Psoas muscle (tissue), 8 donors: ENCODE measurements around the gene TXNRD1. TPM values are rescaled to one million over a fixed set of nuclear protein-coding genes. Genes with fewer than 3 reads are reported as not detected.

Experiments used
- ATAC-seq, 4 donors: fragments of 200-7000 bp; cut with Tn5 transposase; one replicate each; pipeline ENCODE4 v1.9.1; 2020; ENCODE audit warnings: moderate library complexity in 3 of 4, mild to moderate bottlenecking in 2 of 4
- DNase-seq, 2 donors: peaks; one replicate each; pipeline ENCODE4 v3.0.0-alpha.2; 2020
- H3K27ac ChIP-seq: fragments of 200-600 bp; one replicate; pipeline ENCODE4 v1.8.0; 2022
- H3K27me3 ChIP-seq, 3 donors: fragments of 200-600 bp in 1 of 3; one replicate each; pipeline versions ENCODE4 v1.6.1 to v1.8.0; 2013 to 2022; ENCODE audit warnings: low read length in 2 of 3, mild to moderate bottlenecking in 2 of 3, moderate library complexity in 1 of 3; ENCODE audit not compliant: insufficient read depth in 3 of 3
- H3K36me3 ChIP-seq, 2 donors: fragments of 200-600 bp in 1 of 2; one replicate each; pipeline versions ENCODE4 v1.6.1 to v1.8.0; 2013 to 2022; ENCODE audit warnings: low read depth in 1 of 2, mild to moderate bottlenecking in 1 of 2, moderate library complexity in 1 of 2; ENCODE audit not compliant: insufficient read depth in 1 of 2
- H3K4me1 ChIP-seq: fragments of 200-600 bp; one replicate; pipeline ENCODE4 v1.8.0; 2022
- H3K4me3 ChIP-seq: fragments of 200-600 bp; one replicate; pipeline ENCODE4 v1.8.0; 2022; ENCODE audit warnings: mild to moderate bottlenecking
- H3K9me3 ChIP-seq: fragments of 200-600 bp; one replicate; pipeline ENCODE4 v1.8.0; 2022
- CTCF ChIP-seq: fragments of 200-600 bp; IDR thresholded peaks from one replicate; pipeline ENCODE4 v1.8.0; 2022; ENCODE audit warnings: antibody characterized with exemption
- WGBS, 3 donors: extraction: QIAGEN DNeasy Blood & Tissue Kit; methylation state at CpG; one replicate each; pipeline versions ENCODE4 v1.1.6 to v1.1.7; 2013; 5-methylcytosine and 5-hydroxymethylcytosine counted together
- intact Hi-C, 2 donors: fragments of 100-400 bp; cut with DNase I; formaldehyde crosslinking; loops; one replicate each; pipeline versions ENCODE4 v1.11.0 to v1.14.2; 2022
- polyA plus RNA-seq, 3 donors: library from polyadenylated mRNA; stranded (reverse); fragments of 200-250 nt; gene quantifications; one replicate each; pipeline ENCODE4 v1.2.3, GENCODE V29; 2013
- total RNA-seq, 4 donors: library from RNA; stranded (reverse); fragmentation: NEBNext Ultra II Directional in 2 of 4; extraction: Animal tissue kit (Norgen Biotek cat#: 25700) in 2 of 4; gene quantifications; one replicate each; pipeline versions ENCODE4 v1.2.1 to v1.2.4, GENCODE V29; 2021 to 2023
- donor health status: healthy with polysubstance abuse.
- donor health status: DM: no; HTN: no; CAD: no; lungs with moderate emphysema.
- donor health status: Bipolar disorder and iron deficiency.
- donor health status: healthy.
- donor health status: DM: yes; HTN: yes; CAD: no.
- donor health status: DM: no; HTN: no; CAD: no.
- donor health status: DM: no; HTN: no; CAD: no.
- donor health status: DM: yes; HTN: yes; CAD: no.

TXNRD1 gene
- total and polyA plus RNA-seq, 7 donors, result 46.0 to 249 (median 110) TPM

DNA sequence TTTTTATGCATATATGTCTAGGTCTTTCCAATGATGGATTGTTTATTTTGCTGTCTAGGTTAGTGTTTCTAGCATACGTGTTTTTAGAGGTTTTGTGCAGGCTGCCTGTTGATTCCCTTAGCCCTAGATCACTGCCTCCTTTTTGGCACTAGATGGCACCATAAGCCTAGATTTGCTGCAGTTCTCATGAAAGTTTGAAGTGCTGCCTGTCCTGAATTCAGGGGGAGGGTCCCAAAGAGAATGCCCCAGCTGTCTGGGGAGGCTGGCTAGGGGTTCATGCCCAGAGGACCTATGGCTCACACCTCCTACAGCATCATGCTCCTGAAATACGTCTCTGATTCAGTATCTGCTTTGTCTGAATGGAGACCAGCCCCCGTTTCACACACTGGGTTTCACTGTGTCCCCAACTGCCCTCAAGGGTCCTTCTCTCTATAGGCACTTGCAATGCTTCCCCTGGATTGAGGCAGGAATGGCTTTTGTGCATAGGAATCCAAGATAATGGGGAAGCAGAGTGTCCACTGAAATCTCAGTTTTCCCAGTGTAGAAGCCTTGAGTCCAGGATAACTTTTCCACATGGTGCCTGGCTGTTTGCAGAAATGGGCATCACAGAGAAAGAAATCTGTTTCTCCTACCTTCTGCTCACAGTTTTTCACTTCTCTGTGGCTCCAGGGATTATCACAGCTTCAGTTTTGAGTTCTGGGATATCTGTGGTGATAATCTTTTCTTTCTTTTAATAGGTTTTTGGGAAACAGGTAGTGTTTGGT is 14.2 kb upstream of the TXNRD1 start:
- DNase-seq, result no peak
- peak; percentile 78 for TF ChIP-seq CTCF

DNA sequence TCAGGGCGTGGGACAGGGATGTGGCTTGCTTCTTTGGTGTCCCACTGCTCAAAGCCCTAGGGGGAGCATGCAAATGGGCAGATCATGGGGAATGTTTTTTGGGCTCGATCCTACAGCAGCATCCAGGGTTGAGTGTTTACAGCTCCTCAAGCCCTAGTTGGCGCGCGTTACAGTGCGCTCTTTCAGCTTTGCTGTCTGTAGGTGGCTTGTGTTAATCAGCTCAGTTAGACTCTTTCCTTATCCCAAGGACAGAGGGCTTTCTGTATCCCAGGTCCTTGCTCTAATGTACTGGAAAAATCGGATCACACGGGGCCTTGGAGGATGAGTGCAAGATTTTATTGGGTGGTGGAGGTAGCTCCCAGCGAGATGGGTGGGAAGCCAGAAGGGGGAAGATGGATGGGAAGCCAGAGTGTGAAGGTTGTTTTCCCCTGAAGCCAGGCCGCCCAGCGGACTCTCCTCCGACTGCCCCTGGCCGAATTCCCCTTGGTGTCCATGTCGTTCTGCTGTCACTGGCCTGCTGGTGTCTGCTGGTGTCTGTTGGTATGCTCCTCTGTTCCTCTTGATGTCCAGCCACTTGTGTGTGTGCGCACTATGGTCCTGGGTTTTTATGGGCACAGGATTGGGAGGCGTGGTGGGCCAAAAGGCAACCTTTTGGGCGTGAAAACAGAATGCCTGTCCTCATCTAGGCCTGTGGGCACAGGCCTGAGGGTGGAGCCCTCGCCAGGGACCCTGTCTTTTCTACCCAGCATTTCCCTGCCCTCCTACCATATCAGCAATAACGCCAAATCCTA is 10.7 kb upstream of the TXNRD1 start:
- Histone ChIP-seq H3K4me1 (no peaks in the 10 kb centered on the region), H3K27me3 (no peaks in the 10 kb centered on the region), H3K27ac (no peak overlapping the region), H3K9me3 (no peaks in the 10 kb centered on the region), H3K4me3 (no peak overlapping the region), H3K36me3 (no peaks in the 10 kb centered on the region)
- intact Hi-C loops, result loop anchor here (5.0 to 10.0 kb wide), 4 partner anchors 152 to 1180 kb away; no protein-coding TSS in a partner anchor
- TF ChIP-seq CTCF, result no peak
- ATAC-seq (no peak), DNase-seq (no peak)
- 79 to 89% (median 86%) methylated on average over 19 of the region's 19 CpGs for WGBS, 3 donors

More for the DNA sequence above, 14.2 kb upstream of the TXNRD1 start:
- H3K4me1 ChIP-seq, result no peaks in the 10 kb centered on the region
- no peaks in the 10 kb centered on the region for H3K27me3 ChIP-seq
- H3K9me3 ChIP-seq, result no peaks in the 10 kb centered on the region
- intact Hi-C loops, result loop anchor here (2.0 to 10.0 kb wide), 5 partner anchors 156 to 1183 kb away; no protein-coding TSS in a partner anchor
- no peak overlapping the region for H3K4me3 ChIP-seq
- H3K27ac ChIP-seq, result no peak overlapping the region
- ATAC-seq, result peak in 3 of 4 donors; percentile 76 to 90 (median 77)
- 26 to 37% (median 34%) methylated on average over 3 of the region's 3 CpGs for WGBS, 3 donors
- no peaks in the 10 kb centered on the region for H3K36me3 ChIP-seq

GRCh38 chr12:104207416-104208205 is 8.0 kb upstream of the TXNRD1 start:
- intact Hi-C loops, result loop anchor here (5.0 to 10.0 kb wide), 3 partner anchors 150 to 1177 kb away; no protein-coding TSS in a partner anchor
- Histone ChIP-seq H3K36me3 (no peaks in the 10 kb centered on the region), H3K4me1 (no peaks in the 10 kb centered on the region), H3K4me3 (no peak overlapping the region), H3K9me3 (no peaks in the 10 kb centered on the region), H3K27ac (no peak overlapping the region), H3K27me3 (no peaks in the 10 kb centered on the region)
- DNase-seq (no peak), ATAC-seq (no peak)
- no peak for TF ChIP-seq CTCF
- WGBS, 3 donors, result 60 to 71% (median 64%) methylated on average over 8 of the region's 8 CpGs

DNA sequence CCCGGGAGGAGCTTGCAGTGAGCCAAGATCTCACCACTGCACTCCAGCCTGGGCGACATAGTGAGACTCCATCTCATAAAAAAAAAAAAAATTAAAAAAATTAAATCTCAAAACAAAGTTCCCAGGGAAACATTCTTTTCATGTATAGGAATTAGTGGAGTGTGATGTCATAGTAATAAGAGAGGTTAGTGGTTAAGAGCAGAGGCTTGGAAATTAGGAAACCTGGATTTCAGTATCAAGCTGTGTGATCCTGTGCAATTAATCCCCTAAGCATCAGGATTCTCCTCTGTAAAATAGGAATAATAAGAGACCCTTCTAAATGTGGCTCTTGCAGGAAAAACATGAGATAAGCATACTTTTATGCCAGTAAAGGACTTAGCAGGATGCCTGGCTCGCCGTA is 3.1 kb upstream of the TXNRD1 start:
- WGBS, 3 donors, result 83 to 91% (median 84%) methylated on average over 4 of the region's 4 CpGs
- no peak overlapping the region for H3K27ac ChIP-seq
- H3K36me3 ChIP-seq, result no peaks in the 10 kb centered on the region
- H3K27me3 ChIP-seq, result no peaks in the 10 kb centered on the region
- no peak for DNase-seq
- H3K4me1 ChIP-seq, result no peaks in the 10 kb centered on the region
- TF ChIP-seq CTCF, result no peak
- H3K4me3 ChIP-seq, result no peak overlapping the region
- intact Hi-C loops, result no loop called here
- H3K9me3 ChIP-seq, result no peaks in the 10 kb centered on the region
- no peak for ATAC-seq
